GM19025 (cell line): Measurements from ENCODE around the gene RUFY4.

Experiments used
- ATAC-seq: cut with Tn5 transposase; IDR thresholded peaks from one replicate; pipeline ENCODE4 v1.9.1; 2021; ENCODE audit warnings: mild to moderate bottlenecking, low read depth, moderate library complexity; ENCODE audit not compliant: unreplicated experiment

The RUFY4 gene

DNA sequence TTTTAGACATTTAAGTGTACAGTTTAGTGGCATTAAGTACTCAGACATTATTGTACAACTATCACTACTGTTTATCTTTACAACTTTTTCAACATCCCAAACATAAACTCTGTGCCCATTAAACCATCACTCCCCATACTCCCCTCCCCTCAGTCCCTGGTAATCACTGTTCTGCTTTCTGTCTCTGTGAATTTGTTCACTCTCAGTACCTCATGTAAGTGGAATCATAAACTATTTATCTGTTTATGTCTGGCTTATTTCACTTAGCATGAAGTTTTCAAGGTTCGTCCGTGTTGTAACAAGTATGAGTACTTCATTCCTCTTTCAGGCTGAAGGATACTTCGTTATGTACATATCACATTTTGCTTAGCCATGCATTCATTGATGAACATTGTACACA is 9.8 kb upstream of the RUFY4 start:
- no peak for ATAC-seq

DNA sequence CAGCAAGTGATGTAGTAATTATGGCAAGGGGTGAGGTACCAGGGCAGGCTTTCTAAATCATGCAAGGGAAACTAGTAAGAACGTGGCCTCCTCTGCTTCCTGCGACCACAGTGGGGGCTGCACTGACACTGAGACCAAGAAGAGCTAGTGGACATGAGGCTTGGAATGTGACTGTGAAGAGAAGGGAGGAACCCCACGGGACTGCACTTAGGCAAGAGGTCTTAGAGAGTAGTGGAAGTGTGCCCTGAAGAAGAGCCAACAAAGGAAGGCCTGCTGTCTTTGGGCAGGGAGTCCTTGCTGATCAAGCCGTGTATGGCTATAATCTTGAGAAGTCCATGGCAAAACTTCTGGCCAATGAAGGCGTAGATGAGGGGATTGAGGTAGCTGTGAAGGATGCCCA is 8.9 kb upstream of the RUFY4 start:
- ATAC-seq: no peak

DNA sequence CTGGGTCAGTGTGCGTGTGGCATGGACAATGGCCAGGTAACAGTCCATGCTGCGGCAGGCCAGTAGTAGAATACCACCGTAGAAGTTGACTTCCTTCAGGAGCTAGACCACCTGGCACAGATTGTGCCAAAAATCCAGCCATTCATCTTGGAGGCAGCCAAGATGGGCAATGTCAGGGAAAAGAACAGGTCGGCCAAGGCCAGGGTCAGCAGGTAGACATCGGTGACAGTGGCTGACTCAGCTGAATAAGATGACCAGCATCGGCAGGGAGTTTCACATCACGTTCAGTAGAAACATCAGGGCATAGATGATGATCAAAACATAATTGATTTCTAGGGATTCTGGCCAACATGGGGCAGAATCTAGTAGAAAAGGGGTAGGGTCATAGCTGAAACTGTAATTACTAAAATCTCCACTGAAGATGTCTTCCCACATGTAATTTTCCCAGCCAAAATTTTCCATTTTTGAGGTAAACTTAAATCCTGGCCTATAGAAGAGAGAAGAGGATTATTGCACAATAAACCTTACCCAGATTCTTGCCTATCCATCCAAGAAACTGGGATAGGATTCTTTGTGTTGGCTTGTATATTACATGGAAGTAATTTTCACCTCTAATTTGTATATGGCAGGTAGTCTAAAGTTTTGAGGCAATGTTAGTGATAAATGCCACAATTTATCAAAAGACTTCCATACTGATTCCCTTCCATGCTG is 7.9 kb upstream of the RUFY4 start:
- ATAC-seq: no peak

DNA sequence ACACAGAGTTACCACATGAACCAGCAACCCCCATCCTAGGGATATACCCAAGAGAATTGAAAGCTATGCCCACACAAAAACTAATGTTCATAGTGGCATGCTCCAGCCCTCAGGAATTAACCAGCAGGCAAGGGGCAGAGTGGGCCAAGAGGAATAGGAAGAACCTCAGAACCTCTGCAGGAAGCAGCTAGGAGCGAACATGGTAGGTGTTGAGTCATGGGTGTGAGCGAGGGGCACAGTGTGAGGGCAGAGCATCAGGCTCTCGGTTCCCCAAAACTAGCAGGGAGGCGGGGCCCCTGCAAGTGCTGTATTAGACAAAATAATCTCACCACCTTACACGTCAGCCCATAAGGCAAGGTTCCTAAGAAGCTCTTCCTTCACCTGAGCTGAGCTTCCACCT is 5.6 kb upstream of the RUFY4 start:
- peak; percentile 73 for ATAC-seq

DNA sequence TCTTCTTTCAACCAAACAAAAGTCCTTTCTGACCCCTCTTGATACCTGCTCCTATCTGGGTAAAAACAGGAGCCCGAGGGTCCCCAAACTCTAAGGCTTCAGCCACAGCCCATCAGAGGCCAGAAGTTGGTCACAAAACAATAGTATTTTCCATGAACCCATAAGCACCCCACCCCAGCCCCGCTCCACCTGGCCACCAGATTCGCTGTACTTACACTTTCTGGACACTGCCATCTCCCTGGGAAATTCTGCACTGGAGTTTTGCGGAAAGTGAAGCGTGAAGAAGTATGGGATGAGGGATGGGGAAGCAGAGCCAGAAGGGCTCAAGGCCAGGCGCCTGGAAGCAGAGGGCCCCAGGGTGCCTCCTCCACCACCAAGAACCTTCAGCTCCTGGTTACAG is 5.2 kb upstream of the RUFY4 start:
- no peak for ATAC-seq

- no peak for ATAC-seq
Observed at GRCh38 chr2:218065239-218066006, 3.6 kb upstream of the RUFY4 start.

GRCh38 chr2:218066926-218067515 is 2.0 kb upstream of the RUFY4 start:
- ATAC-seq: no peak

DNA sequence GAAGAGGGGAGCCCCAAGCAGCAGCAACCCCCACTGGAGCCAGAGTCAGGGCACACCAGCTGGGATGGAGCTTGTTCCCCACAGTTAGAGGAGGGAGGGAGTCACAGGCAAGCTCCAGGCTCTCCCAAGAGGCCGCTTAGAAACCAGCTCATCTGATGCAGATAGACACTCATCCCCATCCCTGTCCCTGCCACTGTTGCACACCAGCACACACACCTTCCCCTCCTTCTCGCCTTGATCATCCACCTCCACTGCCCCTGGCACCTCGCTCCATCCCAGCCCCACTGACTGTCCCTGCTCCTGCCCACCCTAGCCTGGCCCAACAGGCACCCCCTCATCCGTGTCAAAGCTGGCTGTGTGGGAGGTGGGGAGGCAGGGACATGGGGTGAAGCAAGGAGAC is 1.5 kb upstream of the RUFY4 start:
- no peak for ATAC-seq

DNA sequence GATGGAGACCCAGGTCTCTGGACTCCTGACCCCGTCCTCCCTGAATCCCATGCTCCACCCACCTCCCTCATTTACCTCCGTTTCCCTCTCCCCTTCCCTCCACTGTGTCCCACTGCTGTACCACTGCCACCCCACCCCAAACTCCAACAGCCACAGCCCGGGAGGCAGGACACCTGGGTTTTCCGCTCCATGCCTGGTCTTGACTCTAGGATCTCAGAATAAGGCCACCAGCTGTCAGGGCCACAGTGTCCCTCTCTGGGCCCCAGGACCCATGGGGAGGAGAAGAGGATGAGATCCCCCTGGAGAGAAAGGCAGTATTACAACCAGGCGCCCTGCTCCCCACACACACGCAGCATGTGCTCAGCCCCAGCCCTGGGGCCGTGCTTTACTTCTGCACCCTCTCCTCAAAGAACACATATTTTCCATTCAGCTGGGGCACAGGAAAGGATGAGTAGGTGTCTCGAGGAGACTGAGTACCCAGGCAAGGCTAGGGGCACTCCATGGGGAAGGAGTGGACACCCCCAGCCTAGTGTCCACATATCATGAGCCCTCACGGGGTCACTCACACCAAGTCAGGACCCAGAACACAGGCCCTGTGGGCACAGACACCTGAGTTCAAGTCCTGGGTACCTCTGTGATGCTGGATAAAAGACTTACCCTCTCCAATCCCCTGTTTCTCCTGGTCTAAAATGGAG is 700 bp downstream of the RUFY4 start:
- no peak for ATAC-seq

GRCh38 chr2:218070587-218070986 is 1.5 kb downstream of the RUFY4 start:
- ATAC-seq: no peak

DNA sequence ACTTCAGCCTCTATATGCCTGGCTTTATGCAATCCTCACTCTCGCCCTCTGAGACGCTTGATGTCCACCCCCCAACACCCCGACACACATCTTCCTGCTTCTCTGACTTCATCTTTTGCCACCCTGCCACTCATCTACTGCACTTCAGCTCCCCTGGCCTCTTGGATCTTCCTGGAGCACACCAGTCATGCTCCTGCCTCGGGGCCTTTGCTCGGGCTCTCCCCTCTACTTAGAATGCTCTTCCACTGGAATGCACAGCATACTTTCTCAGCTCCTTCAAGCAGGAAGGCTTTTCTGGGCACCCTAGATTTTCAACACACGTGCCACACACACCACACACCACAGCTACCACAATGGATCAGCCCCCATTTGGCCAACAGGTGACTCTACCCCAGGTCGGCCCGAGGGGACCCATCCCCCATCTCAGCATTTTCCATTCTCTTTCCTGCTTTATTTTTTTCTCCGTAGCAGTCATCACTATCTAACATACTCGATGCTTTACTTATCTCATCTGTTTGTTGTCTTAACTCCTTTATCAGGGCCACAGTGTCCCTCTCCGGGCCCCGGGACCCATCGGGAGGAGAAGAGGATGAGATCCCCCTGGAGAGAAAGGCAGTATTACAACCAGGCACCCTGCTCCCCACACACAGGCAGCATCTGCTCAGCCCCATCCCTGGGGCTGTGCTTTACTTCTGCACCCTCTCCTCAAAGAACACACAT is 2.3 kb downstream of the RUFY4 start:
- no peak for ATAC-seq

- ATAC-seq: no peak
Observed at GRCh38 chr2:218072002-218072401, 2.9 kb downstream of the RUFY4 start.

- ATAC-seq: no peak
Observed at GRCh38 chr2:218072478-218073024, 3.5 kb downstream of the RUFY4 start.

DNA sequence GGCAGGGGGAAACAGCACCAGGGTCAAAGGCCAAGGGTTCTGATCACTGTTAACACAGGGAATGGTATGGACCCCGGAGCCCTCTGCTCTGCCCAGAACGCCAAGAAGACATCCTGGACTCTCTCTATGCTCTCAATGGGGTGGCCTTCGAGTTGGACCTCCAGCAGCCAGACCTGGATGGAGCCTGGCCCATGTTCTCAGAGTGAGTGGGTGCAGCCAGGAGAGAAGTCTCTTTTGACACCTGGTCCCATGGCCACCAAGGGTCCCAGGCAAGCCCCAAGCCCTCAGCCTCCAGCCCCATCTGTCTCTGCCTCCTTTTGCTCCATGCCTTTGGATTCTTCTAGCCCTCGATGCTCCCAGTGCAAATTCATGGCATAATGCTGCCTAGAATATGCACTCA is 4.1 kb downstream of the RUFY4 start:
- ATAC-seq: no peak

GRCh38 chr2:218074031-218074430 is 5.0 kb downstream of the RUFY4 start:
- no peak for ATAC-seq

DNA sequence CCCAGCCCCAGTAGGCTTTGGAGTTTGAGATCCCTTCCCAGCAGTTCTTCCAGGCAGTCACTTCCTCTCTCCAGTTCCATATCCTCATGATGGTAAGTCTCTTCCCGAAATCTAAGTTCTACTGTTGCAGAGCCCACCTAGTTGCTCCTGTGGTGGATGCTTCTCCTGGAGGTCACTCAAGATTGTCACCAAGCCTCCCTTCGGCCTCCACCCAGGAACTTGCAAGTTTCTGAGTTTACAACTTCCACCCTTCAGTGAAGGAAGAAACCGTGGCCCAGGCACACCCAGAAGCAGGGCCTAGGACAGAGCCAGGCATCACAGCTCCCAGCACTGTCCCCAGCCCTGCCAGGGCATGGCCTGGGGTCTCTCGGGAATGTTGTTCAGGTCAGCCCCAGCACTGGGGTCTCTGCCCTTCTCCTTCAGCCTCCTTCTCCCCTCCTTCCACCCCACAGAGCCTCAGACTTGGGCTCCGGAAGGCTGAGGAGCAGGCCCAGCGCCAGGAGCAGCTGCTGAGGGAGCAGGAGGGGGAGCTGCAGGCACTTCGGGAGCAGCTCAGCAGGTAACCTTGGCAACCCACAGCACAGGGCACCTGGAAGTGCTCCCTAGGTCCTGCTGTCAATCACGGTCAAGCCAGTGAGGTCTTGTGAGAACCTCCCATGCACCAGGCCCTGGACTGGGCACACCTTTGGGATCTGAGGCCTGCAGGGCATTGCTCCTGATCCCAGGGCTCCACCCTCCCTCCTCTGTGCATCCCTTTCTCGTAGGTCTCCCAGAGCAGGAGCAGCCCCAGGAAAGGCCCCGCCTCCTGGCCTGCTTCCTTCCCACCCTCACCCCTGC is 7.1 kb downstream of the RUFY4 start:
- no peak for ATAC-seq

- ATAC-seq: no peak
Observed at GRCh38 chr2:218077464-218078216, 8.6 kb downstream of the RUFY4 start.
